Keratinocyte (primary cell): ENCODE data around the gene SAV1. TPM values are rescaled to one million over a fixed set of nuclear protein-coding genes. Genes with fewer than 3 reads are reported as not detected.
A peak's percentile ranks its signal among the peaks of the same experiment; 100 is the strongest.

Experiments used
- DNase-seq: peaks from one replicate; pipeline ENCODE4 v3.0.0-alpha.2; 2011; ENCODE audit warnings: low read depth, missing footprints, low spot score
- FAIRE-seq: peaks from 2 replicates; lab custom pipeline; 2011; peaks lifted over from hg19 to GRCh38; lab: Jason Lieb, UNC
- H2AFZ ChIP-seq: 2 replicates; pipeline ENCODE4 v1.6.0; 2012; ENCODE audit warnings: low read length, control low read depth, inconsistent platforms; ENCODE audit not compliant: control insufficient read depth
- H3K27ac ChIP-seq: 2 replicates; pipeline ENCODE4 v1.5.1; 2011; ENCODE audit warnings: low read length; ENCODE audit not compliant: control insufficient read depth, insufficient read depth
- H3K27me3 ChIP-seq: 3 replicates; pipeline ENCODE4 v1.6.0; 2011; ENCODE audit warnings: low read length; ENCODE audit not compliant: control insufficient read depth, insufficient read depth; ENCODE audit errors: extremely low read depth
- H3K36me3 ChIP-seq, 2 experiments: 2 replicates in 1 of 2; 3 replicates in 1 of 2; pipeline ENCODE4 v1.5.1; 2011; ENCODE audit warnings: low read length in 2 of 2, mild to moderate bottlenecking in 1 of 2; ENCODE audit not compliant: control insufficient read depth in 2 of 2, insufficient read depth in 2 of 2; ENCODE audit errors: extremely low read depth in 1 of 2
- H3K4me1 ChIP-seq: 3 replicates; pipeline ENCODE4 v1.5.1; 2011; ENCODE audit warnings: low read length; ENCODE audit not compliant: control insufficient read depth, insufficient read depth; ENCODE audit errors: extremely low read depth
- H3K4me2 ChIP-seq: 3 replicates; pipeline ENCODE4 v1.6.0; 2011; ENCODE audit warnings: low read depth, low read length; ENCODE audit not compliant: control insufficient read depth, insufficient read depth; ENCODE audit errors: extremely low read depth
- H3K4me3 ChIP-seq, 3 experiments: fragments of 200-600 bp in 1 of 3; sonication (generic) in 1 of 3; 2 replicates in 2 of 3; 3 replicates in 1 of 3; pipeline ENCODE4 v1.5.1; 2011 to 2016; ENCODE audit warnings: low read length in 3 of 3, mild to moderate bottlenecking in 3 of 3, control low read depth in 2 of 3, inconsistent platforms in 1 of 3, low read depth in 1 of 3, mixed read lengths in 1 of 3, mixed run types in 1 of 3, moderate library complexity in 1 of 3; ENCODE audit not compliant: control insufficient read depth in 2 of 3, insufficient read depth in 2 of 3; ENCODE audit errors: extremely low read depth in 1 of 3
- H3K79me2 ChIP-seq: 2 replicates; pipeline ENCODE4 v1.6.0; 2012; ENCODE audit warnings: low read length; ENCODE audit not compliant: control insufficient read depth, insufficient read depth
- H3K9ac ChIP-seq: 3 replicates; pipeline ENCODE4 v1.6.0; 2011; ENCODE audit warnings: low read length; ENCODE audit not compliant: control insufficient read depth, insufficient read depth; ENCODE audit errors: extremely low read depth
- H3K9me1 ChIP-seq: 3 replicates; pipeline ENCODE4 v1.6.0; 2011; ENCODE audit warnings: low read length; ENCODE audit not compliant: control insufficient read depth, insufficient read depth; ENCODE audit errors: extremely low read depth
- H3K9me3 ChIP-seq: 2 replicates; pipeline ENCODE4 v1.5.1; 2012; ENCODE audit warnings: low read depth, low read length; ENCODE audit not compliant: control insufficient read depth
- H4K20me1 ChIP-seq: 3 replicates; pipeline ENCODE4 v1.6.0; 2011; ENCODE audit warnings: low read length; ENCODE audit not compliant: control insufficient read depth, insufficient read depth; ENCODE audit errors: extremely low read depth
- EZH2 ChIP-seq: IDR thresholded peaks from one replicate; pipeline ENCODE4 v1.6.1; 2012; ENCODE audit warnings: inconsistent platforms, mild to moderate bottlenecking, low read length, moderate library complexity
- dilution Hi-C: fragments of 300-500 bp; cut with MboI; formaldehyde crosslinking; loops from one replicate; pipeline ENCODE4 v1.7.0; 2020; ENCODE audit warnings: low sequenced_read_pairs; ENCODE audit not compliant: extremely low pct_ligation_motif_present
- polyA plus RNA-seq, 5 experiments: library from polyadenylated mRNA; depleted of rRNA in 3 of 5; stranded (reverse) in 3 of 5; stranded (forward) in 1 of 5; unstranded in 1 of 5; fragments of >200 nt; gene quantifications; 1 replicate in 1 of 5; 2 replicates in 3 of 5; 3 replicates in 1 of 5; pipeline versions ENCODE4 v1.2.1 to v1.2.3, GENCODE V29; 2011 to 2012; ENCODE audit warnings: missing spikeins in 2 of 5, low read depth in 1 of 5, low replicate concordance in 1 of 5
- TF ChIP-seq, protein P1 (sequence below), 3 experiments: IDR thresholded peaks in 1 of 3; conservative IDR thresholded peaks in 1 of 3; optimal IDR thresholded peaks in 1 of 3; 2 replicates in 2 of 3; 3 replicates in 1 of 3; pipeline versions ENCODE3 to v1.5.1; 2011; ENCODE audit warnings: low read length in 3 of 3, mild to moderate bottlenecking in 3 of 3, moderate library complexity in 2 of 3, control low read depth in 1 of 3, inconsistent platforms in 1 of 3; ENCODE audit not compliant: insufficient read depth in 2 of 3; ENCODE audit errors: extremely low read depth in 1 of 3

The SAV1 gene
- polyA plus RNA-seq, 1 donor (not counting 4 experiments of a cell fraction or from before 2014, with no cell fraction given), result 26.0 TPM

DNA sequence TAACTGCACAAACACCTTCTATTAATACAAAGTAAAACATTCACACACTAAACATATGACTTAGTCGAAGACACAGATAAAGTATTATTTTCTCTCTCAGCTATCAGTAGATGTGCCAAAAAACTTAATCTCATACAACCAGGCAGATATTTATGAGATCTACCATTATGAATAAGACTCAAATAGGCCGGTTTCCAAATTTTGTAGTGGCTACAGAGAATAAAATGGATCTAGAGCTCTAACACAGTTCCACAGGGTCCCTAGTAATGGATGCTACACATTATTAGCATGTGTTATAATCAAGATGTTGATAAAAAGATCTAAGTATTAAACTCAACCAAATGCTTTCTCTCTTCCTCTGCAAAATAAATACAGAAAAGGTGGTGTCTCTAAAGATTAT, 10.4 kb downstream of the SAV1 start:
- Histone ChIP-seq H3K9me3 (no peaks in the 10 kb centered on the region), H4K20me1 (no peaks in the 10 kb centered on the region), H3K36me3 (peaks cover 1 to 5% of the 10 kb centered on the region in 2 experiments), H3K27ac (no peak overlapping the region), H3K9me1 (no peaks in the 10 kb centered on the region), H3K9ac (no peak overlapping the region), H2AFZ (no peak overlapping the region), H3K4me2 (peak overlapping the region; percentile 54), H3K4me3 (peak overlapping the region in 1 of 3 experiments; percentile 22), H3K4me1 (peaks cover 20% of the 10 kb centered on the region), H3K79me2 (peaks cover 95% of the 10 kb centered on the region), H3K27me3 (no peaks in the 10 kb centered on the region)
- DNase-seq (no peak), FAIRE-seq (no peak)
- TF ChIP-seq EZH2, result no peak
- TF ChIP-seq, protein P1, sequence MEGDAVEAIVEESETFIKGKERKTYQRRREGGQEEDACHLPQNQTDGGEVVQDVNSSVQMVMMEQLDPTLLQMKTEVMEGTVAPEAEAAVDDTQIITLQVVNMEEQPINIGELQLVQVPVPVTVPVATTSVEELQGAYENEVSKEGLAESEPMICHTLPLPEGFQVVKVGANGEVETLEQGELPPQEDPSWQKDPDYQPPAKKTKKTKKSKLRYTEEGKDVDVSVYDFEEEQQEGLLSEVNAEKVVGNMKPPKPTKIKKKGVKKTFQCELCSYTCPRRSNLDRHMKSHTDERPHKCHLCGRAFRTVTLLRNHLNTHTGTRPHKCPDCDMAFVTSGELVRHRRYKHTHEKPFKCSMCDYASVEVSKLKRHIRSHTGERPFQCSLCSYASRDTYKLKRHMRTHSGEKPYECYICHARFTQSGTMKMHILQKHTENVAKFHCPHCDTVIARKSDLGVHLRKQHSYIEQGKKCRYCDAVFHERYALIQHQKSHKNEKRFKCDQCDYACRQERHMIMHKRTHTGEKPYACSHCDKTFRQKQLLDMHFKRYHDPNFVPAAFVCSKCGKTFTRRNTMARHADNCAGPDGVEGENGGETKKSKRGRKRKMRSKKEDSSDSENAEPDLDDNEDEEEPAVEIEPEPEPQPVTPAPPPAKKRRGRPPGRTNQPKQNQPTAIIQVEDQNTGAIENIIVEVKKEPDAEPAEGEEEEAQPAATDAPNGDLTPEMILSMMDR (optimal IDR thresholded peaks at IDR 0.05 in 1 of 3, IDR thresholded peaks at IDR 0.05 in 1 of 3, conservative IDR thresholded peaks at IDR 0.05 in 1 of 3; ENCODE audit: extremely low read depth in 1 of 3, insufficient read depth in 2 of 3, low read length in 3 of 3), result no peak
- dilution Hi-C loops, result no loop called here

DNA sequence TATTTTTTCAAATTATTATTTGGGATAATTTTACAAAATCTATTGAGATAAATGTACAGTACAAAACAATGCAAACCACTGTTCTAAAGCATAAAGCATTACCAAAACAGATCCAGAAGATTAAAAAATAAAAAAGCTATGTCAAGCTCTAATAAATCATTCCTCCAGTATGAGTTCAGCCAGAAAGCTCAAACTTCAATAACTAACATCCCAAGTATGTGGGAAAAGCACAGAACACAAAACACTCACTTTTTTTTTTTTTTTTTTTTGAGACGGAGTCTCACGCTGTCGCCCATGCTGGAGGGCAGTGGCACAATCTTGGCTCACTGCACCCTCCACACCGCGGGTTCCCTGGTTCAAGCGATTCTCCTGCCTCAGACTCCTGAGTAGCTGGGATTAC, 11.3 kb downstream of the SAV1 start:
- Histone ChIP-seq H3K9me1 (no peaks in the 10 kb centered on the region), H2AFZ (no peak overlapping the region), H3K4me3 (no peak overlapping the region), H3K27me3 (no peaks in the 10 kb centered on the region), H3K4me1 (peaks cover 20% of the 10 kb centered on the region), H3K4me2 (no peak overlapping the region), H3K27ac (no peak overlapping the region), H3K79me2 (peaks cover 98% of the 10 kb centered on the region), H3K36me3 (peaks cover 3 to 5% of the 10 kb centered on the region in 2 experiments), H3K9ac (no peak overlapping the region), H4K20me1 (no peaks in the 10 kb centered on the region), H3K9me3 (no peaks in the 10 kb centered on the region)
- TF ChIP-seq, protein P1 (optimal IDR thresholded peaks at IDR 0.05 in 1 of 3, IDR thresholded peaks at IDR 0.05 in 1 of 3, conservative IDR thresholded peaks at IDR 0.05 in 1 of 3; ENCODE audit: extremely low read depth in 1 of 3, insufficient read depth in 2 of 3, low read length in 3 of 3), result no peak
- no peak for TF ChIP-seq EZH2
- DNase-seq (no peak), FAIRE-seq (no peak)
- dilution Hi-C loops, result no loop called here
